ENCODE data around the gene LYPD6B. TPM values are rescaled to one million over a fixed set of nuclear protein-coding genes. Genes with fewer than 3 reads are reported as not detected.

Gene LYPD6B
- total RNA-seq, 1 donor from 2014 or later, result 23.7 TPM

DNA sequence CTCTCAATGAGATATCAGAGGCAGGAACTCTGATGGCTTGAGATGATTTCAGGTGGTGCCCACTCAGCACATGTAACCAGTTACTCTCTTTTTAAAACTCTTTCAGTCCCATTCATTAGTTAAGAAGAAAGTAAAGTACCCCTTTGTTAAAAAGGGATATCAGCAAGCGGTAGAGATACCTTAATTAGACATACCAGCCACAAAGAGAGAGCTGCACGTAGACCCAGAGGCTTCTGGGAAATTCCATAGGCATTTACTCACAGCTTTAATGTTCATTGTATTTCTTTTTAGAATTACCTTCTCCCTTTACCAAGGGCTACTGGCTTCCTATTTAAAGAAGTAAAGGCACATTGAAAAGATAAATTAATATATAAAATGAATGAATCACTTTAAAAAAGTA, 63.3 kb downstream of the LYPD6B start:
- no peaks in the 10 kb centered on the region for H3K27me3 Mint-ChIP-seq
- TF ChIP-seq, protein P1, sequence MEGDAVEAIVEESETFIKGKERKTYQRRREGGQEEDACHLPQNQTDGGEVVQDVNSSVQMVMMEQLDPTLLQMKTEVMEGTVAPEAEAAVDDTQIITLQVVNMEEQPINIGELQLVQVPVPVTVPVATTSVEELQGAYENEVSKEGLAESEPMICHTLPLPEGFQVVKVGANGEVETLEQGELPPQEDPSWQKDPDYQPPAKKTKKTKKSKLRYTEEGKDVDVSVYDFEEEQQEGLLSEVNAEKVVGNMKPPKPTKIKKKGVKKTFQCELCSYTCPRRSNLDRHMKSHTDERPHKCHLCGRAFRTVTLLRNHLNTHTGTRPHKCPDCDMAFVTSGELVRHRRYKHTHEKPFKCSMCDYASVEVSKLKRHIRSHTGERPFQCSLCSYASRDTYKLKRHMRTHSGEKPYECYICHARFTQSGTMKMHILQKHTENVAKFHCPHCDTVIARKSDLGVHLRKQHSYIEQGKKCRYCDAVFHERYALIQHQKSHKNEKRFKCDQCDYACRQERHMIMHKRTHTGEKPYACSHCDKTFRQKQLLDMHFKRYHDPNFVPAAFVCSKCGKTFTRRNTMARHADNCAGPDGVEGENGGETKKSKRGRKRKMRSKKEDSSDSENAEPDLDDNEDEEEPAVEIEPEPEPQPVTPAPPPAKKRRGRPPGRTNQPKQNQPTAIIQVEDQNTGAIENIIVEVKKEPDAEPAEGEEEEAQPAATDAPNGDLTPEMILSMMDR (conservative IDR thresholded peaks at IDR 0.05), result no peak
- H3K4me1 Mint-ChIP-seq (ENCODE audit: unreplicated experiment), result peaks cover 10% of the 10 kb centered on the region
- H3K27ac Mint-ChIP-seq, result no peak overlapping the region
- no peak overlapping the region for H3K4me3 Mint-ChIP-seq
- no peak for DNase-seq (ENCODE audit: extremely low spot score, unreplicated experiment)
- H3K9me3 Mint-ChIP-seq, result no peaks in the 10 kb centered on the region
- peaks cover 11% of the 10 kb centered on the region for H3K36me3 Mint-ChIP-seq

DNA sequence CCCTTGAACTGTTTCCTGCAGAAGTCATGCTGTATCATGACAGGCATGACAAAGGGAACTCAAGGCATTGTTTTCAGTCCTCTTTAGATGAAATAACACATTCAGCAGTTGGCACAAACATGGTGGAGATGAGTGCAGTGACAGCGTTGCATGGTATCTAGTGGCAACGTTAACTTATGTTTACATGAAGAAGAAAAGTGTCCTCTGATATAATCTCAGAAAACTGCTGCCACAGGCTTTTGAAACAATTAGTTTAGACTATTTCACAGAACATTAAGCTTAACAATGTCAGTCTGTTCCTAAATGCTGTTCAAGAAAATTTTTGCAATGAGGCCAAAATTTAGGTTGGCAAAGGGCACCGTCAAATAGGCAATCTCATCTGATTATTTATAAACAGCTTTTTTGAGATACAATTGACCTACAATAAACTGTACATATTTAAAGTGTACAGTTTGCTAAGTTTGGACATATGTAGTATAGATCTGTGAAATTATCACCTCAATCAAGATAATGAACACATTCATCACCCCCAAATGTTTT, 64.7 kb downstream of the LYPD6B start:
- Mint-ChIP-seq H3K27ac (no peak overlapping the region), H3K27me3 (no peaks in the 10 kb centered on the region), H3K4me3 (no peak overlapping the region), H3K9me3 (peaks cover 3% of the 10 kb centered on the region), H3K4me1 (ENCODE audit: unreplicated experiment) (peaks cover 10% of the 10 kb centered on the region), H3K36me3 (peaks cover 14% of the 10 kb centered on the region)
- TF ChIP-seq, protein P1 (conservative IDR thresholded peaks at IDR 0.05), result no peak
- no peak for DNase-seq (ENCODE audit: extremely low spot score, unreplicated experiment)

DNA sequence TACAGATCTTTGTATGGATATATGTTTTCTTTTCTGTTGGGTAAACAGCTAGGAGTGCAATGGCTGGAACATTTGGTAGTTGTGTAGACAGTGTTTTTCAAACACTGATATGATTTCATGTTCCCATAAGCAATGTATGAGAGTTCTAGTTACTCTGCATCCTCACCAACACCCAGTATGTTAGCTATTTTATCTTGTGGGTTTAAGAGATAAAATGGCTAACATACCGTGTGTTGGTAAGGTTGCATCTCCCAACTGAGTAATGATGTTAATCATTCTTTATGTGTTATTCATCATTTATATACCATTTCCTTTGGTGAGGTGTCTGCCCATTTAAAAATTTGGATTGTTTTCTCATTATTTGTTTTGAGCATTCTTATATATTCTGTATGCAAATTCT, 65.7 kb downstream of the LYPD6B start:
- no peak overlapping the region for H3K27ac Mint-ChIP-seq
- no peak overlapping the region for H3K4me3 Mint-ChIP-seq
- H3K27me3 Mint-ChIP-seq, result no peaks in the 10 kb centered on the region
- H3K9me3 Mint-ChIP-seq, result peaks cover 4% of the 10 kb centered on the region
- H3K36me3 Mint-ChIP-seq, result peaks cover 11% of the 10 kb centered on the region
- H3K4me1 Mint-ChIP-seq (ENCODE audit: unreplicated experiment), result peaks cover 5% of the 10 kb centered on the region
- TF ChIP-seq, protein P1 (conservative IDR thresholded peaks at IDR 0.05), result no peak
- no peak for DNase-seq (ENCODE audit: extremely low spot score, unreplicated experiment)

DNA sequence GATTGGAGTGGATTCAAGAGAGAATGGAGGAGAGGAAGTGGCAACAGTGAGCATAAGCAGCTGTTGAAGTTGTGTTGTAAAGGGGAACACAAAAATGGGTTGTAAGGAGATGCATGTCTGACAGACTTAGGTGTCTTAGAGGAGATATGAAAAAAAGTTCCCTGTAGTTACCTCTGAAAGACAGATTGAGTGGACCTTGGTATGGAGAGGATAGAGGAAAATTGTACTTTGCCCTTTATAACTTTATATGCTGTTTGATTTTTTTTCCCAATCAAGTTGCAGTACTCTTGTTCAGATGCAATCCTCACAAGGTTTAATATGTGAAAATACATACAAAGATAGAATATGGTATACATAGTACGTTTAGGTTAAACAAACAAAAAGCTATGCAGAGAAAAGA, 73.6 kb downstream of the LYPD6B start:
- TF ChIP-seq, protein P1 (conservative IDR thresholded peaks at IDR 0.05), result no peak
- Mint-ChIP-seq H3K36me3 (peaks cover 6% of the 10 kb centered on the region), H3K4me1 (ENCODE audit: unreplicated experiment) (no peaks in the 10 kb centered on the region), H3K4me3 (no peak overlapping the region), H3K27me3 (no peaks in the 10 kb centered on the region), H3K27ac (no peak overlapping the region), H3K9me3 (peaks cover 11% of the 10 kb centered on the region)
- no peak for DNase-seq (ENCODE audit: extremely low spot score, unreplicated experiment)

DNA sequence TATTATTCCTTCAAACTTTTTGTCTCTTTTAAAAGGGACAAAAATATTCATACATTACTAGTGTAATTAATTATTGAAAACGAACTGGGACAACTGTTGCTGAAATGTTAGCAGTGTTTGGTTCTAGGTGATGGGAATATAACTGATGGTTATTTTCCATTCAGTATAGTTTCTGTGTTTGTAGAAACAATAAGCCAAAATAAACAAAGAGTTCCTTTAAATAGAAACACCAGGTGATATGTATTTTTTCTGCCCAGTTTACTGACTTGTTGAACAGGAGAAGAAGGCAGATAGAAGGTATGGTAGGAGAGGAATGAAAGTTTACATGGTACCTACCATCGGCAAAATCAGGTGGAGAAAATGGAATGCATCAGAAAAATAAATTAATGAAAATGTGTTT, 74.2 kb downstream of the LYPD6B start:
- TF ChIP-seq, protein P1 (conservative IDR thresholded peaks at IDR 0.05), result no peak
- Mint-ChIP-seq H3K4me3 (no peak overlapping the region), H3K9me3 (peaks cover 11% of the 10 kb centered on the region), H3K4me1 (ENCODE audit: unreplicated experiment) (no peaks in the 10 kb centered on the region), H3K27me3 (no peaks in the 10 kb centered on the region), H3K36me3 (peaks cover 3% of the 10 kb centered on the region), H3K27ac (no peak overlapping the region)
- DNase-seq (ENCODE audit: extremely low spot score, unreplicated experiment), result no peak

DNA sequence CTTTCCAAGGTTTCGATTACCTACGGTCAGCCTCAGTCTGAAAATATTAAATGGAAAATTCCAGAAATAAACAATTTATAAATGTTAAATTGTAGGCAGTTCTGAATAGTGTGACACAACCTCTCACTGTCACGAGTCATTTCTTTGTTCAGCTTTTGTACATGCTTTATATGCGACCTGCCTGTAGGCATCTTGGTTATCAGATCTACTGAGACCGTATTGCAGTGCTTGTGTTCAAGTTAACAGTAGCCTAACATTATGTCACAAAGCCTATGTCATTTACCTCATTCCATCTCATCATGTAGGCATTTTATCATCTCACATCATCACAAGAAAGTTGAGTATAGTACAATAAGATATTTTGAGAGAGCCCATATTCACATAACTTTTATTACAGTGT, 77.3 kb downstream of the LYPD6B start:
- Mint-ChIP-seq H3K4me1 (ENCODE audit: unreplicated experiment) (peaks cover 11% of the 10 kb centered on the region), H3K9me3 (peaks cover 7% of the 10 kb centered on the region), H3K4me3 (no peak overlapping the region), H3K27me3 (no peaks in the 10 kb centered on the region), H3K36me3 (peaks cover 3% of the 10 kb centered on the region), H3K27ac (no peak overlapping the region)
- TF ChIP-seq, protein P1 (conservative IDR thresholded peaks at IDR 0.05), result no peak
- no peak for DNase-seq (ENCODE audit: extremely low spot score, unreplicated experiment)
